Parathyroid adenoma (tissue), 2 donors: Measurements from ENCODE around the gene ZFAND3.

Experiments used
- H2AFZ ChIP-seq: fragments of 300-600 bp; sonication (generic); one replicate; pipeline ENCODE4 v1.7.0; 2017; ENCODE audit warnings: antibody characterized with exemption, mild to moderate bottlenecking
- H3K27ac ChIP-seq: fragments of 300-600 bp; sonication (generic); one replicate; pipeline ENCODE4 v1.7.0; 2017
- H3K27me3 ChIP-seq: fragments of 300-600 bp; sonication (generic); one replicate; pipeline ENCODE4 v1.7.0; 2017; ENCODE audit warnings: low read length; ENCODE audit not compliant: control insufficient read depth, insufficient read depth
- H3K36me3 ChIP-seq: fragments of 300-600 bp; sonication (generic); one replicate; pipeline ENCODE4 v1.7.0; 2017; ENCODE audit warnings: low read length; ENCODE audit not compliant: control insufficient read depth, insufficient read depth
- H3K4me1 ChIP-seq: fragments of 300-600 bp; sonication (generic); one replicate; pipeline ENCODE4 v1.7.0; 2017; ENCODE audit warnings: control low read depth
- H3K4me2 ChIP-seq: fragments of 300-600 bp; sonication (generic); one replicate; pipeline ENCODE4 v1.7.0; 2017; ENCODE audit warnings: low read length
- H3K4me3 ChIP-seq: fragments of 300-600 bp; sonication (generic); one replicate; pipeline ENCODE4 v1.7.0; 2017; ENCODE audit warnings: low read depth, low read length
- H3K79me2 ChIP-seq: fragments of 300-600 bp; sonication (generic); one replicate; pipeline ENCODE4 v1.7.0; 2017; ENCODE audit warnings: control low read depth
- H3K9ac ChIP-seq: fragments of 300-600 bp; sonication (generic); one replicate; pipeline ENCODE4 v1.7.0; 2017; ENCODE audit warnings: mild to moderate bottlenecking
- H3K9me3 ChIP-seq: fragments of 300-600 bp; sonication (generic); one replicate; pipeline ENCODE4 v1.7.0; 2017; ENCODE audit warnings: low read length; ENCODE audit not compliant: control insufficient read depth
- TF ChIP-seq, protein P1 (sequence below): fragments of 300-600 bp; sonication (generic); IDR thresholded peaks from one replicate; pipeline ENCODE4 v1.7.0; 2017; ENCODE audit warnings: antibody characterized with exemption, mild to moderate bottlenecking
- donor health status: primary hyperparathyroidism.

The ZFAND3 gene

DNA sequence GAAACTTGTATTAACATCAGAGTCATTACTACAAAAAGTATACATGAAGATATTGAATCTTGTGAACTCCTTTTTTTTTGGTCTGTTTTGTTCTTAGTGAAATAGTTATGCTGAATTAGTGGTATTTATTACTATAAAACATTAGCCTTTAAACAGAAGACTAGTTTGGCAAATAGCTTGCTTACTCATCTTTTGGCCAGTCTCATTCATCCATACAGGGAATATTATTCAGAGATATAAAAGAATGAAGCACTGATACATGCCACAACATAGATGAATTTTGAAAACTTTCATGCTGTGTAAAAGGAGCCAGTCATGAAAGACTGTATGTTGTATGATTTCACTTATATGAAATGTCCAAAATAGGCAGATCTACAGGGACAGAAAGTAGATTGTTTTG is 205.9 kb downstream of the ZFAND3 start:
- H2AFZ ChIP-seq, result no peak overlapping the region
- no peaks in the 10 kb centered on the region for H3K27me3 ChIP-seq
- no peak overlapping the region for H3K4me3 ChIP-seq
- H3K36me3 ChIP-seq, result no peaks in the 10 kb centered on the region
- no peaks in the 10 kb centered on the region for H3K4me1 ChIP-seq
- H3K9me3 ChIP-seq, result no peaks in the 10 kb centered on the region
- H3K79me2 ChIP-seq, result peaks cover 38% of the 10 kb centered on the region
- no peak overlapping the region for H3K27ac ChIP-seq
- H3K4me2 ChIP-seq, result no peak overlapping the region
- TF ChIP-seq, protein P1, sequence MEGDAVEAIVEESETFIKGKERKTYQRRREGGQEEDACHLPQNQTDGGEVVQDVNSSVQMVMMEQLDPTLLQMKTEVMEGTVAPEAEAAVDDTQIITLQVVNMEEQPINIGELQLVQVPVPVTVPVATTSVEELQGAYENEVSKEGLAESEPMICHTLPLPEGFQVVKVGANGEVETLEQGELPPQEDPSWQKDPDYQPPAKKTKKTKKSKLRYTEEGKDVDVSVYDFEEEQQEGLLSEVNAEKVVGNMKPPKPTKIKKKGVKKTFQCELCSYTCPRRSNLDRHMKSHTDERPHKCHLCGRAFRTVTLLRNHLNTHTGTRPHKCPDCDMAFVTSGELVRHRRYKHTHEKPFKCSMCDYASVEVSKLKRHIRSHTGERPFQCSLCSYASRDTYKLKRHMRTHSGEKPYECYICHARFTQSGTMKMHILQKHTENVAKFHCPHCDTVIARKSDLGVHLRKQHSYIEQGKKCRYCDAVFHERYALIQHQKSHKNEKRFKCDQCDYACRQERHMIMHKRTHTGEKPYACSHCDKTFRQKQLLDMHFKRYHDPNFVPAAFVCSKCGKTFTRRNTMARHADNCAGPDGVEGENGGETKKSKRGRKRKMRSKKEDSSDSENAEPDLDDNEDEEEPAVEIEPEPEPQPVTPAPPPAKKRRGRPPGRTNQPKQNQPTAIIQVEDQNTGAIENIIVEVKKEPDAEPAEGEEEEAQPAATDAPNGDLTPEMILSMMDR, result no peak
- H3K9ac ChIP-seq, result no peak overlapping the region

DNA sequence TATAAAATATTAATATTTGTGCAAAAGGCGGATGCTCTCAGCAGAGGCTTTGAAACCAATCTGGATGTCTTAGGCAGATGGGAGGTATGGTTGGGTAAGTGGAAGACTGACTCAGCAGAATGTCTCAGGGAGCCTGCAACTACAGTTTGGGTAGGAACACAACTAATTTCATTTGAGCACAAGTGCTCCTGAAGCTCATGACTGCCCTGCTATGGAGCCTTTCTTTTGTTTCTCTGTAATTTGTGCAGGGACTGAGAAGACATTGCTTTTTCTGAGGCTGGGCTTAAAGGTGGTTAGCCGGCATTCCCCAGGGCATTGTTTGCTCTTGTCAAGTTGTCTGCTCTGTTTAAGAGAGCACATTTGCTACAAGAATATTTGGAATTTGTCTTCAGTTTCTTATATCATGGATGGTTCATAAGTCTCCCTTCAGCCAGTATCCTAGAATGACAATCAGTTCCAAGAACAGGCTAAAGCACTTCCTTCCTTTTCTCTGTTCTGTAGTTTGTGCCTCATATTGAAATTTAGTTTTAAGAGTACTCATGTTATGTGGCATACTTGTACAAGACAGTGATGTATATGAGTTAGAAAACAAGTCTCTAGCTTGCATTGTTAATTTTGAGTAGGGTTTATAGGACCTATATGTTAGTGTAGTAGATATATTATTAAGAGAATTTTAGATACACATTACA is 208.3 kb downstream of the ZFAND3 start:
- no peak overlapping the region for H3K27ac ChIP-seq
- no peak overlapping the region for H3K4me3 ChIP-seq
- H3K9ac ChIP-seq, result no peak overlapping the region
- no peak overlapping the region for H2AFZ ChIP-seq
- no peaks in the 10 kb centered on the region for H3K27me3 ChIP-seq
- peaks cover 46% of the 10 kb centered on the region for H3K79me2 ChIP-seq
- no peaks in the 10 kb centered on the region for H3K9me3 ChIP-seq
- TF ChIP-seq, protein P1, result no peak
- no peak overlapping the region for H3K4me2 ChIP-seq
- H3K4me1 ChIP-seq, result no peaks in the 10 kb centered on the region
- H3K36me3 ChIP-seq, result no peaks in the 10 kb centered on the region

DNA sequence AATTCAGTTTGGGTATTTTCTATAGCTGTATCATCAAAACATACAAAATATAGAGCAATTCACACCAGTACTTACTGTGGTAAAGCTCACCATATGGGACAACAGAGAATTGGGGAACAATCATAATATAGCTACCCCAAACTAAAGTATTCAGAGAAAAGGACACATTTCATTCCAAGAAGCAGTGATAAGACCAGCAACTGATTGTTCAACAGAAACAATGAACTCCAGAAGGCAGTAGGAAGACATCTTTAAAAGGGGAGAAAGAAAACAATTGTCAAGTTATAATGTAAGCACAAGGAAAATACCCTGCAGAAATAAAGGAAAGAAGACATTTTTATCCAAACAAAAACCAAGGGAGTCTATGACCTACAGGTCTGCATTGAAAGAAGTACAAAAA is 210.9 kb downstream of the ZFAND3 start:
- Histone ChIP-seq H3K36me3 (no peaks in the 10 kb centered on the region), H3K27me3 (no peaks in the 10 kb centered on the region), H3K9ac (no peak overlapping the region), H3K9me3 (no peaks in the 10 kb centered on the region), H3K4me1 (peaks cover 2% of the 10 kb centered on the region), H3K79me2 (peaks cover 37% of the 10 kb centered on the region), H3K27ac (no peak overlapping the region), H3K4me3 (no peak overlapping the region), H2AFZ (no peak overlapping the region), H3K4me2 (no peak overlapping the region)
- TF ChIP-seq, protein P1, result no peak

DNA sequence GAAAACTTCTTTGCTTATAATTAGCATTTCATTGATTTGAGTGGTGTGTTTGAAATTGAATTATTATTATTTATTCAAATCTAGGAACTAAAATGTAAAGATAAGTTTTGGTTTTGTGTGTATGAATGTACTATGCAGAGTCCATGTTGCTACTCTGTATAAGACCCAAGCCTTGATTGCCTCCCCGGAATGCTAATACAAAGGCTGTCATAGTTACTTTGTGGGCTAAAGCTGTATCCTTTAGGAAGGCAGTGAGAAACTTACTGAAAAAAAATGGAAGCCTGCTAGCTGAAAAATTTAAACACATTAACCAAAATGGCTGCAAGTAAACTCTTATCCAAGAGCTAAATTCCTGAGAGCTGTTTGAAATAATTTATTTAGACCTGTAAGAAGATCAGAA is 213.3 kb downstream of the ZFAND3 start:
- Histone ChIP-seq H3K27me3 (no peaks in the 10 kb centered on the region), H3K79me2 (peaks cover 39% of the 10 kb centered on the region), H3K9me3 (no peaks in the 10 kb centered on the region), H3K36me3 (no peaks in the 10 kb centered on the region), H3K27ac (no peak overlapping the region), H3K4me1 (peaks cover 12% of the 10 kb centered on the region), H3K4me2 (no peak overlapping the region), H3K4me3 (no peak overlapping the region), H2AFZ (no peak overlapping the region), H3K9ac (no peak overlapping the region)
- TF ChIP-seq, protein P1, result no peak

DNA sequence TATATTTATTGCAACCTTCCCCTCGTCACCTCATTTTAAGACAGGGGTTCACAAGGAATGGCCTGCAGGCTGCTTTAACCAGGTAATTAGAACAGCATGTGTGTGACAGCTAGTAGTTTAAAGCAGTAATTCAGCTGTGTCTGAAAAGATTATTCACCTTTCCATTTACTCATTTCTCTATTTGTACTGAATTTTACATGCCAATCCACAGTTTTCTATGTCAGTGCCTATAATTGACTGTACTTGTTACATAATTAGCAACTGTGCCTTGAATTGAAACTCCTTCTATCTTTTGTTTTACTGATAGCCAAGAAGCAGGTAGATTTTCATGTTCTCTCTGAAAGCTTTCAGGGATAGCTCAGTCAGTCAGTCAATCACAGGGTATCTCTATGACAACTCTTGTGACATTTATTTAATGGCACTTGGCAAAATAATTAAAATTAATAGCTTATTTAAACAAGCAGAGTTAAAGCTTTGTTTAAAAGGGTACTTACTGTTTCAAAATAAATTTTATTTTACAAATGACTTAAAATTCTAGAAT is 214.0 kb downstream of the ZFAND3 start:
- Histone ChIP-seq H3K79me2 (peaks cover 38% of the 10 kb centered on the region), H3K27me3 (no peaks in the 10 kb centered on the region), H3K27ac (no peak overlapping the region)

More for the DNA sequence above, 214.0 kb downstream of the ZFAND3 start:
- no peak overlapping the region for H3K4me2 ChIP-seq
- H2AFZ ChIP-seq, result no peak overlapping the region
- no peak overlapping the region for H3K4me3 ChIP-seq
- H3K36me3 ChIP-seq, result no peaks in the 10 kb centered on the region
- H3K9ac ChIP-seq, result no peak overlapping the region
- TF ChIP-seq, protein P1, result no peak
- no peaks in the 10 kb centered on the region for H3K9me3 ChIP-seq
- peaks cover 12% of the 10 kb centered on the region for H3K4me1 ChIP-seq
